Esophagus muscularis mucosa (tissue), 4 donors: Measurements from ENCODE around the gene TBR1. TPM values are rescaled to one million over a fixed set of nuclear protein-coding genes. Genes with fewer than 3 reads are reported as not detected.

Experiments
- DNase-seq: peaks from one replicate; pipeline ENCODE4 v3.0.0-alpha.2; 2017; ENCODE audit errors: extremely low spot score
- H3K27ac ChIP-seq, 4 donors: fragments of 200-600 bp; sonication (generic); replicated peaks in 1 of 4; 1 replicate in 3 of 4; 2 replicates in 1 of 4; pipeline ENCODE4 v1.5.1; 2016 to 2019; ENCODE audit warnings: mild to moderate bottlenecking in 1 of 4
- H3K27me3 ChIP-seq, 4 donors: fragments of 200-600 bp; sonication (generic); one replicate each; pipeline versions ENCODE4 v1.5.1 to v1.6.0; 2016 to 2019
- H3K36me3 ChIP-seq, 4 donors: fragments of 200-600 bp; sonication (generic); one replicate each; pipeline ENCODE4 v1.5.1; 2016 to 2019
- H3K4me1 ChIP-seq, 4 donors: fragments of 200-600 bp; sonication (generic); one replicate each; pipeline ENCODE4 v1.5.1; 2016 to 2019
- H3K4me3 ChIP-seq, 4 donors: fragments of 200-600 bp; sonication (generic); 1 replicate in 2 of 4; 2 replicates in 2 of 4; pipeline ENCODE4 v1.5.1; 2016 to 2019; ENCODE audit warnings: mild to moderate bottlenecking in 4 of 4, moderate library complexity in 1 of 4
- H3K9me3 ChIP-seq, 4 donors: fragments of 200-600 bp; sonication (generic); 1 replicate in 3 of 4; 2 replicates in 1 of 4; pipeline ENCODE4 v1.5.1; 2016 to 2019
- EP300 ChIP-seq: sonication (generic); formaldehyde crosslinking; IDR thresholded peaks from one replicate; pipeline ENCODE4 v1.6.1; 2017; ENCODE audit warnings: antibody characterized with exemption
- POLR2A ChIP-seq: fragments of 450-650 bp; IDR thresholded peaks from one replicate; pipeline ENCODE4 v1.6.1; 2017; ENCODE audit warnings: antibody characterized with exemption, moderate library complexity, mild to moderate bottlenecking, low read depth
- POLR2AphosphoS5 ChIP-seq, 2 donors: sonication (generic); formaldehyde crosslinking; IDR thresholded peaks; one replicate each; pipeline ENCODE4 v1.6.1; 2017; ENCODE audit warnings: antibody characterized with exemption in 2 of 2
- WGBS: methylation state at CpG from one replicate; pipeline ENCODE4 v1.1.5; 2018; 5-methylcytosine and 5-hydroxymethylcytosine counted together
- intact Hi-C: fragments of 100-400 bp; cut with DNase I; formaldehyde crosslinking; loops from one replicate; pipeline ENCODE4 v1.15.1; 2023
- total RNA-seq, 4 donors: library from RNA; depleted of rRNA; stranded (reverse); fragments of >200 nt; gene quantifications; one replicate each; pipeline versions ENCODE4 v1.1.0 to v1.2.1, GENCODE V29; 2016
- TF ChIP-seq, protein P1 (sequence below), 3 experiments: fragments of 200-600 bp in 2 of 3; fragments of 450-650 bp in 1 of 3; sonication (generic) in 2 of 3; IDR thresholded peaks; one replicate each; pipeline ENCODE4 v1.5.1; 2017 to 2019; ENCODE audit warnings: antibody characterized with exemption in 3 of 3, mild to moderate bottlenecking in 2 of 3, moderate library complexity in 1 of 3

Gene TBR1
- total RNA-seq: not detected

DNA sequence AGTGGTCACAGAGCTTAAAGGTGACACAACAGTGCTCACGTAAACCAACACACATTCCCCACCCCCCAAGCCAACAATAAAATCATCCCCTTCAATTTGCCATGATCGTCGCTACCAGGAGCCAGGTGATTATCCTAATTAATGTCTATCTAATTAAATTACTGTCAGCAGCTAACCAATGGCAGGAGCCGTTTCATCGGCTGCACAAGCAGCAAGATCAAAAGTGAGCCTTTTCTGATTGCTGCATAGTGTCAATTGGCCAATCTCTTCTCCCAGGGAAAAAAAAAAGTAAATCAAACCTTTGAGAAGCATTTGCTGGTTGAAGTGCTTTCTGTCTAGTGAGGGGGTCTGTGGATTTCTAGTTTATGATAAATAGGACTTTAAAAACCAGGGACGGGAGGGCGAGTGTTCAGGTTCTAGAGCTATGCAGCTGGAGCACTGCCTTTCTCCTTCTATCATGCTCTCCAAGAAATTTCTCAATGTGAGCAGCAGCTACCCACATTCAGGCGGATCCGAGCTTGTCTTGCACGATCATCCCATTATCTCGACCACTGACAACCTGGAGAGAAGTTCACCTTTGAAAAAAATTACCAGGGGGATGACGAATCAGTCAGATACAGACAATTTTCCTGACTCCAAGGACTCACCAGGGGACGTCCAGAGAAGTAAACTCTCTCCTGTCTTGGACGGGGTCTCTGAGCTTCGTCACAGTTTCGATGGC, at the start of gene TBR1:
Gene TBR1 (plus strand): TSS at position 311 of the 721 bp plus-strand sequence. CDS start 114 bp downstream, at position 425.
- Histone ChIP-seq H3K4me1 (peaks cover 40 to 56% (median 49%) of the 10 kb centered on the region in 4 donors), H3K4me3 (peak within 1 kb of the TSS; percentile 47 to 60 (median 52)), H3K36me3 (no peaks in the 10 kb centered on the region), H3K27me3 (peaks cover 5 to 74% (median 63%) of the 10 kb centered on the region in 4 donors), H3K27ac (no peak within 1 kb of the TSS), H3K9me3 (no peaks in the 10 kb centered on the region)
- 15% methylated on average over 15 of the region's 16 CpGs for WGBS
- intact Hi-C loops: no loop called here
- no peak for DNase-seq
- TF ChIP-seq, protein P1, sequence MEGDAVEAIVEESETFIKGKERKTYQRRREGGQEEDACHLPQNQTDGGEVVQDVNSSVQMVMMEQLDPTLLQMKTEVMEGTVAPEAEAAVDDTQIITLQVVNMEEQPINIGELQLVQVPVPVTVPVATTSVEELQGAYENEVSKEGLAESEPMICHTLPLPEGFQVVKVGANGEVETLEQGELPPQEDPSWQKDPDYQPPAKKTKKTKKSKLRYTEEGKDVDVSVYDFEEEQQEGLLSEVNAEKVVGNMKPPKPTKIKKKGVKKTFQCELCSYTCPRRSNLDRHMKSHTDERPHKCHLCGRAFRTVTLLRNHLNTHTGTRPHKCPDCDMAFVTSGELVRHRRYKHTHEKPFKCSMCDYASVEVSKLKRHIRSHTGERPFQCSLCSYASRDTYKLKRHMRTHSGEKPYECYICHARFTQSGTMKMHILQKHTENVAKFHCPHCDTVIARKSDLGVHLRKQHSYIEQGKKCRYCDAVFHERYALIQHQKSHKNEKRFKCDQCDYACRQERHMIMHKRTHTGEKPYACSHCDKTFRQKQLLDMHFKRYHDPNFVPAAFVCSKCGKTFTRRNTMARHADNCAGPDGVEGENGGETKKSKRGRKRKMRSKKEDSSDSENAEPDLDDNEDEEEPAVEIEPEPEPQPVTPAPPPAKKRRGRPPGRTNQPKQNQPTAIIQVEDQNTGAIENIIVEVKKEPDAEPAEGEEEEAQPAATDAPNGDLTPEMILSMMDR (IDR thresholded peaks at IDR 0.05): no peak
- no peak for TF ChIP-seq POLR2AphosphoS5 (IDR thresholded peaks at IDR 0.05)
- no peak for TF ChIP-seq POLR2A
- TF ChIP-seq EP300: no peak

DNA sequence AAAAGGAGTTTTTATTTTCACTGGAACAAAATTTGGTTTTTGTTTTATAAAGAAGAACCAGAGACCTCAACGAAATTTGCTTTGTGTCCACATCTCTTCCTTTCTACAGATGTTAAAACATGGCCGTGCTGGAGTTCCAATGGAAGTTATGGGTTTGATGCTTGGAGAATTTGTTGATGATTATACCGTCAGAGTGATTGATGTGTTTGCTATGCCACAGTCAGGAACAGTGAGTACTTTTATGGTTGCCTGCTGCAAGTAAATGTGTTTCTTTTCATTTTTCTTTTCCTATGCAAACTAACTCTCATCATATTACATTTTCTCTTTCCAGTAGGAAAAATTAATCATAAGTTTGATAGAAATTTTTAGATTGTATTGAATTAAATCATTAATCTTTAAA, 48.4 kb upstream of the TBR1 start:
- Histone ChIP-seq H3K36me3 (peaks cover 0 to 38% (median 18%) of the 10 kb centered on the region in 4 donors), H3K9me3 (peaks cover 0 to 9% (median 5%) of the 10 kb centered on the region in 4 donors), H3K27me3 (no peaks in the 10 kb centered on the region), H3K4me3 (no peak overlapping the region), H3K4me1 (no peaks in the 10 kb centered on the region), H3K27ac (no peak overlapping the region)
- no peak for TF ChIP-seq EP300
- TF ChIP-seq POLR2A: no peak
- TF ChIP-seq, protein P1 (IDR thresholded peaks at IDR 0.05): no peak
- TF ChIP-seq POLR2AphosphoS5 (IDR thresholded peaks at IDR 0.05): no peak
- WGBS: 82% methylated on average over 3 of the region's 3 CpGs
- no peak for DNase-seq
- intact Hi-C loops: no loop called here

DNA sequence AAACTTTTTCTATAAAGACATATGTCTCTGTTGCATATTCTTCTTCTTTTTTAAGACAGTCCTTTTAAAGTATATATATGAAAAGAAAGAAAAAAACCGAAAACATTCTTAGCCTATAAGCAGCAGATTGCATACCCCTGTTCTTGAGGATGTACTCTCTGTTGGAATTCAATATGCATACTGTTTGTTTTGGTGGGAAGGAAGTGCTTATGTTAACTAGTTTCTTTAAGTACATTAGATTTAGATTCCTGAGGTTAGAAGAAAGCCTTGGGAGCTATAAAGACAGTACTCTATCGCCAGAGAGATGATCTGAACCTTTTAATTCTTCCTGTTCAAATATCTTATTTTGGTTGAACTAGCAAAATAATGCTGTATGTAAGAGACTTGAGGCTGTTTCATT, 46.8 kb upstream of the TBR1 start:
- H3K9me3 ChIP-seq: no peaks in the 10 kb centered on the region
- 90% methylated on average over 2 of the region's 2 CpGs for WGBS
- intact Hi-C loops: no loop called here
- H3K4me1 ChIP-seq: no peaks in the 10 kb centered on the region
- no peak for DNase-seq
- no peak for TF ChIP-seq EP300
- TF ChIP-seq, protein P1 (IDR thresholded peaks at IDR 0.05): no peak
- TF ChIP-seq POLR2AphosphoS5 (IDR thresholded peaks at IDR 0.05): no peak
- no peak for TF ChIP-seq POLR2A
- H3K4me3 ChIP-seq: no peak overlapping the region
- no peaks in the 10 kb centered on the region for H3K27me3 ChIP-seq
- peaks cover 0 to 35% (median 16%) of the 10 kb centered on the region in 4 donors for H3K36me3 ChIP-seq
- H3K27ac ChIP-seq: no peak overlapping the region

DNA sequence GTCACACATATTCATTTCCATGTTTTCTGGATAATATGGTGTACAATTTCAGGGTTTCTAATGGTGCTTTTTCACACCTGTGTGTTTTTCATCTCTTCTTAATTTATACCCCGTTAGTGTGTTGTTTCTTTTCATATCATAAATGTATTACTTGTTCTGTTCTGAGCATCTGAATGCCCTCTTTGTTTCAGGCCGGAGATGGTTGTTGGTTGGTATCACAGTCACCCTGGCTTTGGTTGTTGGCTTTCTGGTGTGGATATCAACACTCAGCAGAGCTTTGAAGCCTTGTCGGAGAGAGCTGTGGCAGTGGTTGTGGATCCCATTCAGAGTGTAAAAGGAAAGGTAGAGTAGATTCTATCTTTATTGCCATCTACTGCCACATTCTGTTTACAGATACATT, 45.1 kb upstream of the TBR1 start:
- no peaks in the 10 kb centered on the region for H3K9me3 ChIP-seq
- H3K36me3 ChIP-seq: peaks cover 0 to 35% (median 16%) of the 10 kb centered on the region in 4 donors
- DNase-seq: no peak
- TF ChIP-seq POLR2A: no peak
- no peak for TF ChIP-seq EP300
- TF ChIP-seq, protein P1 (IDR thresholded peaks at IDR 0.05): no peak
- TF ChIP-seq POLR2AphosphoS5 (IDR thresholded peaks at IDR 0.05): no peak
- H3K27ac ChIP-seq: no peak overlapping the region
- WGBS: 84% methylated on average over 3 of the region's 3 CpGs
- H3K27me3 ChIP-seq: no peaks in the 10 kb centered on the region
- H3K4me1 ChIP-seq: no peaks in the 10 kb centered on the region
- H3K4me3 ChIP-seq: no peak overlapping the region
- intact Hi-C loops: no loop called here
